IPS DF 6.9 (cell line): ENCODE results near the gene FHOD3.

Experiments
- DNase-seq: peaks from one replicate; pipeline ENCODE4 v3.0.0-alpha.2; 2013; ENCODE audit warnings: low read depth, low spot score
- H3K27ac ChIP-seq: one replicate; pipeline ENCODE4 v1.5.1; 2013; ENCODE audit warnings: low read length, control low read depth
- H3K27me3 ChIP-seq: 2 replicates; pipeline ENCODE4 v1.6.1; 2013; ENCODE audit warnings: mild to moderate bottlenecking, low read length; ENCODE audit not compliant: control insufficient read depth, insufficient read depth
- H3K36me3 ChIP-seq: 2 replicates; pipeline ENCODE4 v1.6.1; 2013; ENCODE audit warnings: low read length; ENCODE audit not compliant: control insufficient read depth, insufficient read depth
- H3K4me1 ChIP-seq: 2 replicates; pipeline ENCODE4 v1.6.1; 2013; ENCODE audit warnings: low read length; ENCODE audit not compliant: control insufficient read depth, insufficient read depth
- H3K4me3 ChIP-seq: 2 replicates; pipeline ENCODE4 v1.5.1; 2013; ENCODE audit warnings: mild to moderate bottlenecking, low read length
- H3K9me3 ChIP-seq: 2 replicates; pipeline ENCODE4 v1.6.1; 2013; ENCODE audit warnings: low read length, inconsistent platforms; ENCODE audit not compliant: control insufficient read depth, insufficient read depth
- WGBS: extraction: QIAGEN DNeasy Blood & Tissue Kit; methylation state at CpG from one replicate; pipeline ENCODE4 v1.1.7; 2013; ENCODE audit warnings: mixed read lengths, missing lambda C conversion rate; ENCODE audit not compliant: insufficient read length, insufficient coverage; 5-methylcytosine and 5-hydroxymethylcytosine counted together

Gene FHOD3

GRCh38 chr18:36766836-36767235 is 469.3 kb downstream of the FHOD3 start:
- Histone ChIP-seq H3K27ac (no peak overlapping the region), H3K4me1 (no peaks in the 10 kb centered on the region), H3K36me3 (no peaks in the 10 kb centered on the region), H3K9me3 (no peaks in the 10 kb centered on the region), H3K27me3 (no peaks in the 10 kb centered on the region), H3K4me3 (no peak overlapping the region)
- no peak for DNase-seq
- no CpG with 5 or more reads among the region's 3 CpGs for WGBS

GRCh38 chr18:36769172-36769571 is 471.7 kb downstream of the FHOD3 start:
- H3K27ac ChIP-seq = no peak overlapping the region
- H3K36me3 ChIP-seq = no peaks in the 10 kb centered on the region
- H3K4me3 ChIP-seq = no peak overlapping the region
- no CpG with 5 or more reads among the region's 10 CpGs for WGBS
- DNase-seq = no peak
- H3K4me1 ChIP-seq = no peaks in the 10 kb centered on the region
- no peaks in the 10 kb centered on the region for H3K27me3 ChIP-seq
- no peaks in the 10 kb centered on the region for H3K9me3 ChIP-seq

DNA sequence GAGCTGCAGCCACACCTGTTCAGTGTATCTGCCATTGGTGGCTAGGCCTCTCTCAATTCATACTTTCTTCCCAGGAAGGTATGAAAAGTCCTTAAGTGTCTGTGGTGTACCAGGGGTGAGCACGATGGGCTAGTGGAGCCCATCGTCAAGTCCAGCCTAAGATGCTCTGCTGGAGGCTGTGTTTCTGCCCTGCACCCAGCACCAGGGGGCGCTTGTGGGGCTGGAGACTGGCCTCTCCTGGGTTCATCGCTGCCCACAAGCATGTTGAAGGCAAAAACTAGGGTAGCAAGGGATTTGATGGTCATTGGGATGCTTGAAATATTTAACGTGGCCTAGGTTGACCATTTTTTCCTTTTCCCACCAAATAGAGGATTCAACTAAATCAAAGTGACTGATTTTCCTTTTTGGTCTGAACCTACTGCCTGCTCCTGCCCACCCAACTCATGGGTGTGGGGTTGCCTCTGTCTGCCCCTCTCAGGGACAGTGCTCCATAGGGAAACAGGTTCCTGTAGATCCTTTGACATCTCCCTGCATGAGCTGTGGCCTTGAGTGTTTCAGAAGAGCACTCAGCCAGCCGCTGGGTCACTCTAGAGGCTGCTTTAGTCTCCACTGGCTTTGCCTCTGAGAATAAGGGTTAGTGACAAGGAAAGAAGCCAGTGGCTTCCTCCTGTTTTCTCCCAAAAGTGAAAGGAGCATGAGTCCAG is 472.2 kb downstream of the FHOD3 start:
- Histone ChIP-seq H3K4me3 (no peak overlapping the region), H3K4me1 (no peaks in the 10 kb centered on the region), H3K27ac (no peak overlapping the region), H3K27me3 (no peaks in the 10 kb centered on the region), H3K9me3 (no peaks in the 10 kb centered on the region), H3K36me3 (no peaks in the 10 kb centered on the region)
- peak; percentile 27 for DNase-seq
- no CpG with 5 or more reads among the region's 6 CpGs for WGBS

DNA sequence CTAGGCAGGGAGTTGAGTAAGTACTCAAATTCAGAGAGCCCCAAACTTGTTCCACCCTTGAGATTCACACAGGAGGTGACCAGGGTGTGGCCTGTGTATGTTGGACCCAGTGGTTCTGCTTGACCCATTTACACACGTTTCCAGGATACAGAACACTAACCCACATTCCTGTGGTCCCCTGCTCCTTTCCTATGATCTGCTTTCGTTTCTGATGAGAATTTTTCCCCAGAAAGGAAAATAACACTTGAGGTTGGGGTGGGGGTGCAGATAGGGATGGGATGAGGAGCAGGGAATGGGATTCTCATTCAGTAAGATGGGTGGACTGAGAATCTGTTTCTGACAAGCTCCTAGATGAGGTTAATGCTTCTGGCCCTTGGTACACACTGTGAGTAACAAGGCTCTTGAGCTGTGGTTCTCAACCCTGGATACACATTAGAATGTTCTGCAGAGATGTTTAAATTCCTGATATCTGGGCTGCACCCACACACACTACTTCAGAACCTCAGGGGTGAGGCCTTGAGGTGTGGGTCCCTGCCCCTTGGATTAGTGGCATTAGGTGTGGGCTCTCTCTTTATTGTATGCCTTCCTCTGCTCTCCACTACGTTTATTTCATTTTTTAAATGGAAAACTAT is 472.9 kb downstream of the FHOD3 start:
- DNase-seq = no peak

DNA sequence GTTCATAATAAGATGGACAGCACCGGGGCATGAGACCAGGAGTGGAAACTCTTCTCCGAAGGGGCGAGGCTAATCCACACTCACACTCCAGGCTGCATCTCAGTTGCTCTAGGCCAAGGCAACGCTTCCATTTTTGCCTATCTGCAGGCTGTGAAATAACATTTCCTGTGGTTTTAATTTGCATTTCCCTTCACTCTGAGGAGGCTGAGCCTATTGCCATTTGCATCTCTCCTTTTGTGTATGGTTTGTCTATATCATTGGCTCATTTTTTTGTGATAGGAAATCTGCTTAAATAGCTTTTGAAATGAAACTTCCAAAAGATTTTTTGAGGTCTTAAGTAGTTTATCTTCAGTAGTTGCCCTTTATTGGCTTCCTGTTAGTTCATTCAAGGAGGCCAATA is 473.7 kb downstream of the FHOD3 start:
- no CpG with 5 or more reads among the region's 4 CpGs for WGBS
- Histone ChIP-seq H3K9me3 (no peaks in the 10 kb centered on the region), H3K4me1 (no peaks in the 10 kb centered on the region), H3K4me3 (no peak overlapping the region), H3K27ac (no peak overlapping the region), H3K36me3 (no peaks in the 10 kb centered on the region), H3K27me3 (no peaks in the 10 kb centered on the region)
- no peak for DNase-seq

More for the DNA sequence above, 472.9 kb downstream of the FHOD3 start:
- Histone ChIP-seq H3K27me3 (no peaks in the 10 kb centered on the region), H3K36me3 (no peaks in the 10 kb centered on the region), H3K9me3 (no peaks in the 10 kb centered on the region), H3K4me3 (no peak overlapping the region), H3K27ac (no peak overlapping the region), H3K4me1 (no peaks in the 10 kb centered on the region)
- no CpG with 5 or more reads among the region's 3 CpGs for WGBS

DNA sequence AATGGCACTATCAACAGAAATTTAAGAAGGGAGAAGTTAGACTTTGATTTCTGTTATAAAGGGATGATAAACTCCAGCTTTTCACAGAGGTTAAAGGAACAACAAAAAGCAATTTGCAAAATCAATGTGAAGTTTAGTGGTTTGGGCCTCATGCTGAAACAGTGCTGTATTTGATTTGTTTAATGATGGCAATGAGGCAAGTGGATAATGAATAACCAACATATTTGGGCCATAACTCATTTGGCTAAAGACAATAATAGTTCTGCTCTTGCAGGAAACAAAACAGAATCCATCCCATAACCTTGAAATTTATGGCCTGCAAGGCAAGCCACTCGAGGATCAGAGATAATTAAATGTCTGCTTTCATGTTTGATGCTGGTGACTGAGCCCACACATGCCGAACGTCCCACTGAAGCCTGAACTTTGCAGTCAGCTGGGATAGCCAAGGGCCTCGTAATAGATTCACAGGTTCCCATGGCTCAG is 474.8 kb downstream of the FHOD3 start:
- Histone ChIP-seq H3K36me3 (no peaks in the 10 kb centered on the region), H3K27ac (no peak overlapping the region)
- WGBS = no CpG with 5 or more reads among the region's 4 CpGs

GRCh38 chr18:36775396-36775795 is 477.9 kb downstream of the FHOD3 start:
- H3K36me3 ChIP-seq = no peaks in the 10 kb centered on the region
- no peaks in the 10 kb centered on the region for H3K27me3 ChIP-seq
- WGBS = no CpG with 5 or more reads among the region's 4 CpGs
- H3K4me1 ChIP-seq = no peaks in the 10 kb centered on the region
- H3K27ac ChIP-seq = no peak overlapping the region
- DNase-seq = no peak
- no peak overlapping the region for H3K4me3 ChIP-seq
- H3K9me3 ChIP-seq = no peaks in the 10 kb centered on the region

More for the DNA sequence above, 474.8 kb downstream of the FHOD3 start:
- Histone ChIP-seq H3K4me1 (no peaks in the 10 kb centered on the region), H3K9me3 (no peaks in the 10 kb centered on the region), H3K27me3 (no peaks in the 10 kb centered on the region), H3K4me3 (no peak overlapping the region)
- DNase-seq = no peak

GRCh38 chr18:36776650-36777049 is 479.1 kb downstream of the FHOD3 start:
- no CpG with 5 or more reads among the region's 5 CpGs for WGBS
- H3K4me3 ChIP-seq = no peak overlapping the region
- no peaks in the 10 kb centered on the region for H3K9me3 ChIP-seq
- H3K4me1 ChIP-seq = no peaks in the 10 kb centered on the region
- no peak overlapping the region for H3K27ac ChIP-seq
- DNase-seq = no peak
- H3K36me3 ChIP-seq = no peaks in the 10 kb centered on the region
- H3K27me3 ChIP-seq = no peaks in the 10 kb centered on the region

DNA sequence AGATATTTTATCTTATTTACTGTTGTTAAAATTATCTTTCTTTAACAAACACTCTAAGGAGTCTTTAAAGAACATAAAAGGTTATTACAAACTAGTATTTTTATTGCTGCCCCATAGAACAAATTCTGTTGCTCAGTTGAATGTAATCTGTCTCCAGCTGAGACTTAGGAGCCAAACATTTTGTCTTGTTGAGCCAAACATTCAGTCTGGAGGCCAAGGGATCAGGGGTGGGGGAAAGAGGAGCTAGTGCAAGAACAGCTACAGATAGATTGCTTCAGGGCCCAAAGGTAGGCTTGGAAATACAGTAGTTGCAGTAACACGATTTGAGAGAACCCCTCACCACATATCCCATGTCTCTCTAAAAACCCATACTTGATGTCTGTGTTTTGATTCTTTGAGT is 480.1 kb downstream of the FHOD3 start:
- Histone ChIP-seq H3K9me3 (no peaks in the 10 kb centered on the region), H3K4me1 (no peaks in the 10 kb centered on the region), H3K27me3 (no peaks in the 10 kb centered on the region), H3K27ac (no peak overlapping the region), H3K4me3 (no peak overlapping the region), H3K36me3 (no peaks in the 10 kb centered on the region)
- no peak for DNase-seq
- no CpG with 5 or more reads among the region's 1 CpG for WGBS

DNA sequence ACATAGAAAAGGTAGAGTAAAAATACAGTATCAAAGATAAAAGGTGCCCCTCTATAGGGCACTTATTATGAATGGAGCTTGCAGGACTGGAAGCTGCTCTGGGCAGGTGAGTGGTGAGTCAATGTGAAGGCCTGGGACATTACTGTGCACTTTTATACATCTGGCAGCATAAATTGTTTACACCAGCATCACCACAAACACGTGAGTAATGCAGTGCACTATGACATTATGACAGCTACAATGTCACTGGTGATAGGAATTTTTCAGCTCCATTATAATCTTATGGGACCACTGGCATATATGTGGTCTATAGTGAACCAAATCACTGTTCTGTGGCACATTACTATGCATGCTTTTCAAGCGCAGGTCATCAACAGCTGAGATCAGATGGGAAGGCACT is 483.2 kb downstream of the FHOD3 start:
- no peaks in the 10 kb centered on the region for H3K27me3 ChIP-seq
- H3K36me3 ChIP-seq = no peaks in the 10 kb centered on the region
- H3K4me1 ChIP-seq = no peaks in the 10 kb centered on the region
- WGBS = no CpG with 5 or more reads among the region's 2 CpGs
- no peaks in the 10 kb centered on the region for H3K9me3 ChIP-seq
- no peak overlapping the region for H3K27ac ChIP-seq
- no peak overlapping the region for H3K4me3 ChIP-seq
- DNase-seq = no peak

DNA sequence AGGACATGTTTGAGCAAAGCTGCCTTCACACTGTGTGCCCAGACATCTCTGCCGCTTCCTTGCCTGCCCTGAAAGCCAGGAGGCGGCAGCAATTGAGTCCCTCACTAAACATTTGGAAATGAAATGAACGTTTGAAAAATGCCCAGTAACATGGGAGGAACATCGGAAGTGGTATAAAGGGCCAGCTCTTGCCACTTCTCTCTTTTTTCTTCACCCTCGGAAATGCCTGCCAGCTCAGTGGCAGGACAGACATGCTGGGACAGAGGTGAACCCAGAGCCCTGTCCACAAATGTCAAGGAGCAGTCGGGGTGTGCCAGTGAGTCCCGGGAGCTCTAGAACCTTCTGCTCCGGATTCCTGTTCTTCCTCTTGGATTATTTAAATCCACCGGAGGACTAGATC is 485.2 kb downstream of the FHOD3 start:
- H3K9me3 ChIP-seq = no peaks in the 10 kb centered on the region
- H3K27me3 ChIP-seq = no peaks in the 10 kb centered on the region
- H3K4me1 ChIP-seq = no peaks in the 10 kb centered on the region
- no peak overlapping the region for H3K27ac ChIP-seq
- DNase-seq = no peak
- no peaks in the 10 kb centered on the region for H3K36me3 ChIP-seq
- no peak overlapping the region for H3K4me3 ChIP-seq
- no CpG with 5 or more reads among the region's 9 CpGs for WGBS
